CD4-positive, alpha-beta T cell (primary cell): ENCODE results near the gene AGGF1. TPM values are rescaled to one million over a fixed set of nuclear protein-coding genes. Genes with fewer than 3 reads are reported as not detected.
A peak's percentile ranks its signal among the peaks of the same experiment; 100 is the strongest.

Experiments used
- ATAC-seq: fragments of 200-7000 bp; cut with Tn5 transposase; one replicate; pipeline ENCODE4 v1.10.0; 2022; ENCODE audit warnings: mild to moderate bottlenecking; ENCODE audit not compliant: poor library complexity
- CTCF ChIA-PET: fragments of 350-600 bp; sonication (Branson Sonifier 250); formaldehyde crosslinking; loops from one replicate; lab custom pipeline; 2021; ENCODE audit warnings: antibody characterized with exemption, inconsistent platforms; lab: Charles Lee
- POLR2A ChIA-PET: fragments of 350-600 bp; sonication (Branson Sonifier 250); formaldehyde crosslinking; loops from one replicate; lab custom pipeline; 2021; ENCODE audit warnings: antibody characterized with exemption, inconsistent platforms; lab: Charles Lee
- DNase-seq, 14 experiments: peaks; one replicate each; pipeline ENCODE4 v3.0.0-alpha.2; 2013 to 2020; ENCODE audit warnings: mixed read lengths in 2 of 14
- H3K27ac ChIP-seq, 2 donors: one replicate each; pipeline versions ENCODE4 v1.5.1 to v1.7.0; 2013; ENCODE audit warnings: low read length in 2 of 2, low read depth in 1 of 2, mild to moderate bottlenecking in 1 of 2
- H3K27me3 ChIP-seq, 2 experiments: 1 replicate in 1 of 2; 2 replicates in 1 of 2; pipeline versions ENCODE4 v1.6.1 to v1.7.0; 2013; ENCODE audit warnings: low read length in 2 of 2, control low read depth in 1 of 2, mild to moderate bottlenecking in 1 of 2, moderate library complexity in 1 of 2; ENCODE audit not compliant: insufficient read depth in 2 of 2, control insufficient read depth in 1 of 2
- H3K36me3 ChIP-seq: one replicate; pipeline ENCODE4 v1.6.1; 2013; ENCODE audit warnings: low read length, control low read depth; ENCODE audit not compliant: insufficient read depth
- H3K4me1 ChIP-seq: one replicate; pipeline ENCODE4 v1.6.1; 2013; ENCODE audit warnings: low read length, control low read depth; ENCODE audit not compliant: insufficient read depth
- H3K4me3 ChIP-seq: one replicate; pipeline ENCODE4 v1.5.1; 2013; ENCODE audit warnings: mild to moderate bottlenecking, low read length, moderate library complexity
- H3K9me3 ChIP-seq, 2 experiments: 1 replicate in 1 of 2; 2 replicates in 1 of 2; pipeline versions ENCODE4 v1.6.1 to v1.7.0; 2013; ENCODE audit warnings: low read length in 2 of 2, mild to moderate bottlenecking in 2 of 2, control low read depth in 1 of 2, moderate library complexity in 1 of 2; ENCODE audit not compliant: control insufficient read depth in 1 of 2, insufficient read depth in 1 of 2
- H3K27ac Mint-ChIP-seq: one replicate; pipeline ENCODE4 v1.8.0; 2020; ENCODE audit warnings: mixed read lengths
- H3K27me3 Mint-ChIP-seq: one replicate; pipeline ENCODE4 v1.8.0; 2021; ENCODE audit warnings: mixed read lengths
- H3K36me3 Mint-ChIP-seq: one replicate; pipeline ENCODE4 v1.8.0; 2021; ENCODE audit warnings: low read depth, mixed read lengths
- H3K4me1 Mint-ChIP-seq: one replicate; pipeline ENCODE4 v1.8.0; 2021; ENCODE audit warnings: low read depth, mixed read lengths
- H3K4me3 Mint-ChIP-seq: one replicate; pipeline ENCODE4 v1.8.0; 2020; ENCODE audit warnings: mild to moderate bottlenecking, mixed read lengths
- H3K9me3 Mint-ChIP-seq: one replicate; pipeline ENCODE4 v1.8.0; 2020; ENCODE audit warnings: mixed read lengths
- CTCF ChIP-seq: fragments of 200-600 bp; IDR thresholded peaks from one replicate; pipeline ENCODE4 v1.8.0; 2022; ENCODE audit warnings: antibody characterized with exemption, mild to moderate bottlenecking
- intact Hi-C, 2 experiments: fragments of 100-400 bp; cut with DNase I in 1 of 2; cut with micrococcal nuclease in 1 of 2; formaldehyde crosslinking; loops; one replicate each; pipeline versions ENCODE4 v1.15.1 to v1.9.0; 2023 to 2025; cut with DNase I, micrococcal nuclease
- total RNA-seq, 174 experiments: library from RNA in 2 of 174; stranded (reverse) in 2 of 174; gene quantifications; one replicate each; pipeline ENCODE4 v1.2.3 and lab custom pipeline; 2021 to 2026

Gene AGGF1
- total RNA-seq, 2 experiments from 2014 or later = 15.5 to 15.7 TPM

- Mint-ChIP-seq H3K27me3 (peaks cover 16% of the 10 kb centered on the region), H3K36me3 (no peaks in the 10 kb centered on the region), H3K4me3 (no peak overlapping the region), H3K27ac (no peak overlapping the region), H3K4me1 (no peaks in the 10 kb centered on the region), H3K9me3 (no peaks in the 10 kb centered on the region)
- POLR2A ChIA-PET = no interaction called here
- H3K27me3 ChIP-seq = no peaks in the 10 kb centered on the region
- intact Hi-C loops = loop anchor here in 1 of 2 experiments (10.0 kb wide), 1 partner anchor 408 kb away; no protein-coding TSS in a partner anchor
- no peaks in the 10 kb centered on the region for H3K4me1 ChIP-seq
- H3K27ac ChIP-seq = no peak overlapping the region
- DNase-seq (no peak), ATAC-seq (no peak)
- H3K9me3 ChIP-seq = no peaks in the 10 kb centered on the region
- TF ChIP-seq CTCF = no peak
- CTCF ChIA-PET = no interaction called here
- H3K36me3 ChIP-seq = no peaks in the 10 kb centered on the region
- no peak overlapping the region for H3K4me3 ChIP-seq
Observed at GRCh38 chr5:77012601-77013000, 17.6 kb upstream of the AGGF1 start.

GRCh38 chr5:77015938-77016569 lies 14.2 kb upstream of the AGGF1 start:
- Mint-ChIP-seq H3K9me3 (no peaks in the 10 kb centered on the region), H3K27ac (no peak overlapping the region), H3K4me3 (no peak overlapping the region), H3K4me1 (no peaks in the 10 kb centered on the region), H3K27me3 (peaks cover 41% of the 10 kb centered on the region), H3K36me3 (no peaks in the 10 kb centered on the region)
- Histone ChIP-seq H3K4me3 (no peak overlapping the region), H3K27me3 (no peaks in the 10 kb centered on the region), H3K36me3 (no peaks in the 10 kb centered on the region), H3K27ac (no peak overlapping the region), H3K9me3 (no peaks in the 10 kb centered on the region), H3K4me1 (no peaks in the 10 kb centered on the region)
- ATAC-seq = no peak
- DNase-seq = peak in 3 of 14 experiments; percentile 23 to 36 (median 34)
- ChIA-PET POLR2A (no interaction called here), CTCF (no interaction called here)
- TF ChIP-seq CTCF = no peak
- intact Hi-C loops = loop anchor here in 1 of 2 experiments (10.0 kb wide), 1 partner anchor 411 kb away; no protein-coding TSS in a partner anchor

- TF ChIP-seq CTCF = no peak
- H3K4me1 ChIP-seq = no peaks in the 10 kb centered on the region
- H3K4me1 Mint-ChIP-seq = no peaks in the 10 kb centered on the region
- H3K36me3 Mint-ChIP-seq = no peaks in the 10 kb centered on the region
- no peaks in the 10 kb centered on the region for H3K36me3 ChIP-seq
- CTCF ChIA-PET = no interaction called here
- peaks cover 51% of the 10 kb centered on the region for H3K27me3 Mint-ChIP-seq
- no peaks in the 10 kb centered on the region for H3K9me3 ChIP-seq
- POLR2A ChIA-PET = no interaction called here
- no peaks in the 10 kb centered on the region for H3K27me3 ChIP-seq
- no peak overlapping the region for H3K4me3 Mint-ChIP-seq
- H3K9me3 Mint-ChIP-seq = no peaks in the 10 kb centered on the region
- H3K27ac Mint-ChIP-seq = no peak overlapping the region
- intact Hi-C loops = loop anchor here in 1 of 2 experiments (10.0 kb wide), 1 partner anchor 412 kb away; no protein-coding TSS in a partner anchor
- ATAC-seq = no peak
- DNase-seq = no peak
- no peak overlapping the region for H3K27ac ChIP-seq
- no peak overlapping the region for H3K4me3 ChIP-seq
Observed at GRCh38 chr5:77016962-77017361, 13.2 kb upstream of the AGGF1 start.
